HG03095 (cell line): ENCODE results near the gene ECE1.

Experiments used
- ATAC-seq: cut with Tn5 transposase; IDR thresholded peaks from one replicate; pipeline ENCODE4 v1.9.1; 2021; ENCODE audit warnings: moderate library complexity; ENCODE audit not compliant: unreplicated experiment

The ECE1 gene

DNA sequence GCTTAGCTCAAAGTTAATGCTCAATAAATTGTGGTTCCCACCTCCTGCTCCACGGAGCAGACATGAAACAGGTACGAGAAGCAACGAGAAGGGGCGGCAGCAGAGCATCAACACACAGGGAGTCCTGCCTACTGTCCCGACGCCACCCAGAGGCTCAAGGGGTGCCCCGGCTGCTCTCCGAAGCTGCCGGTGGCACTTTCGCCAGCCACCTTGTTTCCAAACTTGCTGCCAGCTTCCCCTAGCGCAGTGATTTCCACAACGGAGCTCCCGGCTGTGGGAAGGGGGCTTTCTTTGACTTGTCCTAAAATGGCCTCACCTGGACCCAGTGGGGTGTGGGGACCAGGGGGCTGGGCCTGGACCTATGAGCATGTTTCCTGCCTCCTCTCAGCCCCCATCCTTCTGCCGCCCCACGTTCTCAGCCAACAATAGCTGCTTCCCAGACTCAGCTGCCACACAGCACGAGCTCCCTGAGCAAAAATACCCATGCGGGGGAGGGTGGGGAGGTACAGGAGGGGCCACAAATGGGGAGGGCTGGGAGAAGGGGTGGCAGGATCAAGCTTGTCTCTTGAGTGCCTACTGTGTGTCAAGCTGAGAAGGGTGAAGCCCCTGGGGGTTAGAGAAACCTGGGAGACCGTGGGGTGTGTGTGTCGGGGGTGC is 35.6 kb upstream of the ECE1 start:
- ATAC-seq, result no peak

DNA sequence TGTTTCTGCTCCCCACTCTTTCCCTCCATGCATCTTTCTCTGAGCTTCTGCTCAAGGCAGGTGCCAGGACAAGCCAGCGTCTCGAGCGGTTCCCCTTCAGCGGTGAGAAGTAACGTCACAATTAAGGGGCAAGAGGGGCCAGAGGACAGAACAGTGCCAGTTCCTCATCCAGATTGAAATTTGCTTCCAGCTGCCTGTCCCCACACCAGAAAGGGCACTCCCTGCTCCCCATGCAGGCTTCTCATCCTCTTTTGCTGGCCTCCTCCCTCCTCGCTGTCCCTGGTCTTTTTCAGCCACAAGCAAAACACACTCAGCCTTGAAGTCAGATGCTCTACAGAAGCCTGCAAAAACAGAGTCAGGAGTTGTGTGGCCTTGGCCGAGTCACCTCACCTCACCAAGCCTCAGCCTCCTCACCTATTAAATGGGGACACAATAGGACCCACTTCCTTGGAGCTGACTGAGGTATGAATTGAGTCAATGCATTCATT is 35.0 kb upstream of the ECE1 start:
- no peak for ATAC-seq

GRCh38 chr1:21324368-21325141 is 34.3 kb upstream of the ECE1 start:
- ATAC-seq, result no peak

- no peak for ATAC-seq
Measured at GRCh38 chr1:21323091-21323490, 32.8 kb upstream of the ECE1 start.

- ATAC-seq, result no peak
Measured at GRCh38 chr1:21322681-21323016, 32.4 kb upstream of the ECE1 start.

DNA sequence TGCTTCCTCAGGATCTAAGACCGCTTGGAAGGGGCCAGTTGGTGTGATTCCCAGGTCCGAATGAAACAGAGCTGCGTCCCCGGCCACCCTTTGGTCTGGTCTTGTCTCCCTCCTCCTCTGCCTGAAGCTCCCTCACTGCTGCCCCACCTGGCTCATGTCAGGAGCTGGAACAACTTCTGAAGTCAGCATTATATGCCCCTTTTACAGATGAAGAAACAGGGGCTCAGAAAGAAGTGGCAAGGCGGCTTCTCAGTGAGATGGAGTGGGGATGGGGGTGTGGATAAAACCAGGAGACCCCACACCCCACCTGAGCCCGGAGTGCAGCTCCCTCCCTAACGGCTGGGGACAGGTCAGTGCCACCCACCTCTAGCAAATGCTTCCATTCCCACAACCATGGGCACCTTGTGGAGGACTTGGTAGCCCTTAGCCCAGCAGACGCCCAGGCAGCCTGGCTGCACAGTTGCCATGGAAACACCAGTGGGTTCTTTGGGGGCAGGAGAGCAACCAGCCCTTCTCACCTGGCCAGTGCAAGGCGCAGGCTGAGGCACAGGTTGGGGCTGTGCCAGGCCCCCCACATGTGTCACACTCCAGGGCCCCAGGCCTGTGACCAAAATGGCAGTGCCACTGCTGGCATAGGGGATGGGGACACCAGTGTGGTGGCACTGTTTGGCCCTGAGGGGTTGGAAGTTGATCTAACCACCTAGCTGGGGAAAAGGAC is 31.9 kb upstream of the ECE1 start:
- no peak for ATAC-seq

- ATAC-seq, result no peak
Measured at GRCh38 chr1:21320410-21321108, 30.3 kb upstream of the ECE1 start.

GRCh38 chr1:21319447-21320407 is 29.5 kb upstream of the ECE1 start:
- ATAC-seq, result no peak

GRCh38 chr1:21318714-21319159 is 28.5 kb upstream of the ECE1 start:
- ATAC-seq, result no peak

GRCh38 chr1:21318057-21318713 is 27.9 kb upstream of the ECE1 start:
- no peak for ATAC-seq

DNA sequence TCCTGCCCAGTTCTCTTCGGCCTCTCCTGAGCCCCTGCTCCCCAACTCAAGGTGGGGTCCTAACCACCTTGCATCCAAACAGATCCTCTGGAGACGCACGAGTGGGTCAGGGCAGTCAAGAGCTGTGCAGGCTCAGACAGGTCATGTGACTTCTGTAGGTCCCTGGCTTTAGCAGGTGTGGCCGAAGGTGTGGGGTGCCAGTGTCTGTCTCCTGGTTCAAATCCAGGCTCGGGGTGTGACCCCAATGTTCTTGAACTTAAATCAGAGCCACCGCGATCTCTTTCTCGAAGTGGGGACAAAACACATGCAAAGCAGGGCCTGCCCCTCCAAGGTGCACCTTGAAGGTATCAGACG is 27.4 kb upstream of the ECE1 start:
- no peak for ATAC-seq

DNA sequence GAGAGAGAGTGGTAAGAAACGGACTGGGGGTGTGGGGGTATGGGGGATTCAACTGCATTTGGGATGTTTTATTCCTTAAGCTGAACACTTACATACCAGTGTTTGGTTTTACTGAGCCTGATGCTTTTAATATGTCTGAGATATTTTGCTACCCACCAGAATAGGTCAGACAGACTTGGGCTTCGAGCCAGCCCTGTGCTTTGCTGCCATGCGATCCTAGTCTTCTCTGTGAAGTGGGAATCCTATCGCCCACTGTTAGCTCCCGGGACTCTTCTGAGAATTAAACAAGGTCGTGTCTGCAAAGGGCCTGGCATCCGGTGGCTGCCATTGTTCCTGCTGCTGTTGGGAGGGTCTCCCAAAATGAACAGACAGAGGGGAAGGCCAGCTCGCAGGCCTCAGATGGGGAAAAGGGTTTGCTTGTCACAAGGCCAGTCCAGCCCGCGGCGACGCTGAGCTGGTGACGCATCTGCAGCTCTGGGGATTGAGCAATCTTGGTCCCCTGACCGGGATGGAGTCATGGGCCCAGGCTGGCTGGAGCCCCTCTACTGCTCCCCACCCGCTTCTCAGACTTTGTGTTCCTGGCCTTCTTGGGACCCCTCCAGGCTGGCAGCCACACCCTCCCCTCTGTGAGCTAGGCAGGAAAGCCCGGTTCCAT is 26.9 kb upstream of the ECE1 start:
- no peak for ATAC-seq

- ATAC-seq, result no peak
Measured at GRCh38 chr1:21314743-21315396, 24.6 kb upstream of the ECE1 start.

DNA sequence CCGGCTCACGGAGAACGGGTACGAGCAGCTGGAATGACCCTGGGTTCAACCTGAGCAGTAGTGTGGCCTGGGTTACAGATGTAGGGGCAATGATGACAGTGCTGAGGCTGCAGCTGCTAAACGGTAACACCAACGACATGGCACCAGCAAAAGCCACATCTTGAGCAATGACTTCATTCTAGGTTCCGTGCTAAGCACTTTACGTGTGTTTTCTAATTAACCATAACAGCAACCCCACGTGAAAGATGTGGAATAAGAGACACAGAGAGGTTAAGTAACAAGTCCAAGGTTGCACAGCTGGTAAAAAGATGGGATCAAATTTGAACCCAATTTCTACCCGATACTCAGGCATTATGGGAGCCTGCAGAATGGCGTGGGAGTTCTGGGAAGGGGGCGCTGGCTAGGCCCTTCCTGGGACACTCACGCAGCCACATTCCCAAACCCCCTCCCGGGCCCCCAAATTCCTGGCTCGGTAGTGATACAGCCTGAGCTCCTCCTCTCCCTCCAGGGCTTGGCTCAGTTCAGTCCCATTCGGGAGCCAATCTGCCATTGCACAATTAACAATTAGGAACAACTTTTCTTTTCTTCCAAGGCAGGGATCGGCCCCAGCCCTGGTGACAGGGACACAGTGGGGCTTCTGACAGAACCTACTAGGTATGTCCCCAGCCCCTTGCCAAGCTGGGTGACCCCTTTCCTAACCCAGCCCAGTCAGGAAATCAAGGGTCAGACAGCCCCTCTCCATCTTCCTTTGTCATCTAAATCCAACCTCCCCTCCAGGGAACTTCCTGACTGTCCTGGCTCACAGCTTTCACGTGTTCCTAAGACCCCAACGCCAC is 23.8 kb upstream of the ECE1 start:
- no peak for ATAC-seq

GRCh38 chr1:21313203-21313885 is 23.1 kb upstream of the ECE1 start:
- ATAC-seq, result no peak

DNA sequence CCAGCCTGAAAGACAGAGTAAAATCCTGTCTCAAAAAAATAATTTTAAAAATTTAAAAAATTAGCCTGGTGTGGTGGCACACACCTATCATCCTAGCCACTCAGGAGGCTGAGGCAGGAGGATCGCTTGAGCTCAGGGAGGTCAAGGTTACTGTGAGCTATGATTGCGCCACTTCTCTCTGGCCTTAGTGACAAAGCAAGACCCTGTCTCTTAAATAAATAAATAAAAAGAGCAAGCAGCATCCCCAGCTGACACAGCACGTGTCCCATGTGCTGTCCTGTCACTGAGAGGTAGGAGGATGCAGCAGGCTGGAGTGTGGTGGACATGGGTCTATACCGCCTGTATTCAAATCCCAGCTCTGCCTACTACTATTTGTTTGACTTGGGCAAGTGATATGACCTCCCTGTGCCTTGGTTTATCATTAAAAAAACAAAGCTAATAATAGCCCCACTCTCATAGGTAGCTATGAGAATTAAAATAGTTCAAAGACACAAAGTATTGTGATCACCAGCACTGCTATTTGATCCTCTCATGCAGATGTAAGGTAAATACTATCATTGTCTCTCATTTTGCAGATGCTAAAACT is 22.2 kb upstream of the ECE1 start:
- no peak for ATAC-seq

DNA sequence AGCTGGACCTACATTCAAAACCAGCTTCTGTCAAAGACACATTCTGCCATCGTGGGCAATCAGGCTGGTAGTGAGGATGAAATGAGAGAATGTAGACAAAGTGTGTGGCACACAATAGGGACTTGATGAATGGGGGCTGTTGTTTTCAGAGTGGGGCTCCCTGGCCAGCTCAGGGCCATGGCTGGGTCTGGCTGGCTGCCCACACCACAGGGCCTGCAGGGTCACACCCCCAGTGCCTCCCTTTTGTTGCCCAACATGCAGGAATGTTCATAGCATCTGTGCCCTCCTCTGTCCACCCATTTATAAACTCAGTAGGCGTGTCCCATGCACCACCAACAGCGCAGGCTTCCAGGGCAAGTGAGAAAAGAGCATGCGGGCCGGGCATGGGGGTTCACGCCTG is 20.8 kb upstream of the ECE1 start:
- ATAC-seq, result no peak
